Esophagus muscularis mucosa (tissue), 4 donors: Measurements from ENCODE around the gene RINT1. TPM values are rescaled to one million over a fixed set of nuclear protein-coding genes. Genes with fewer than 3 reads are reported as not detected.
"Not testable (repeated sequence)": the region's sequence is repeated elsewhere in the genome, so short reads cannot be mapped to it uniquely, and the experiment has no call there.

Experiments used
- DNase-seq: peaks from one replicate; pipeline ENCODE4 v3.0.0-alpha.2; 2017; ENCODE audit errors: extremely low spot score
- H3K27ac ChIP-seq, 4 donors: fragments of 200-600 bp; sonication (generic); replicated peaks in 1 of 4; 1 replicate in 3 of 4; 2 replicates in 1 of 4; pipeline ENCODE4 v1.5.1; 2016 to 2019; ENCODE audit warnings: mild to moderate bottlenecking in 1 of 4
- H3K27me3 ChIP-seq, 4 donors: fragments of 200-600 bp; sonication (generic); one replicate each; pipeline versions ENCODE4 v1.5.1 to v1.6.0; 2016 to 2019
- H3K36me3 ChIP-seq, 4 donors: fragments of 200-600 bp; sonication (generic); one replicate each; pipeline ENCODE4 v1.5.1; 2016 to 2019
- H3K4me1 ChIP-seq, 4 donors: fragments of 200-600 bp; sonication (generic); one replicate each; pipeline ENCODE4 v1.5.1; 2016 to 2019
- H3K4me3 ChIP-seq, 4 donors: fragments of 200-600 bp; sonication (generic); 1 replicate in 2 of 4; 2 replicates in 2 of 4; pipeline ENCODE4 v1.5.1; 2016 to 2019; ENCODE audit warnings: mild to moderate bottlenecking in 4 of 4, moderate library complexity in 1 of 4
- H3K9me3 ChIP-seq, 4 donors: fragments of 200-600 bp; sonication (generic); 1 replicate in 3 of 4; 2 replicates in 1 of 4; pipeline ENCODE4 v1.5.1; 2016 to 2019
- EP300 ChIP-seq: sonication (generic); formaldehyde crosslinking; IDR thresholded peaks from one replicate; pipeline ENCODE4 v1.6.1; 2017; ENCODE audit warnings: antibody characterized with exemption
- POLR2A ChIP-seq: fragments of 450-650 bp; IDR thresholded peaks from one replicate; pipeline ENCODE4 v1.6.1; 2017; ENCODE audit warnings: antibody characterized with exemption, moderate library complexity, mild to moderate bottlenecking, low read depth
- POLR2AphosphoS5 ChIP-seq, 2 donors: sonication (generic); formaldehyde crosslinking; IDR thresholded peaks; one replicate each; pipeline ENCODE4 v1.6.1; 2017; ENCODE audit warnings: antibody characterized with exemption in 2 of 2
- WGBS: methylation state at CpG from one replicate; pipeline ENCODE4 v1.1.5; 2018; 5-methylcytosine and 5-hydroxymethylcytosine counted together
- intact Hi-C: fragments of 100-400 bp; cut with DNase I; formaldehyde crosslinking; loops from one replicate; pipeline ENCODE4 v1.15.1; 2023
- total RNA-seq, 4 donors: library from RNA; depleted of rRNA; stranded (reverse); fragments of >200 nt; gene quantifications; one replicate each; pipeline versions ENCODE4 v1.1.0 to v1.2.1, GENCODE V29; 2016
- TF ChIP-seq, protein P1 (sequence below), 3 experiments: fragments of 200-600 bp in 2 of 3; fragments of 450-650 bp in 1 of 3; sonication (generic) in 2 of 3; IDR thresholded peaks; one replicate each; pipeline ENCODE4 v1.5.1; 2017 to 2019; ENCODE audit warnings: antibody characterized with exemption in 3 of 3, mild to moderate bottlenecking in 2 of 3, moderate library complexity in 1 of 3

The RINT1 gene
- total RNA-seq, 4 donors from 2014 or later = 9.1 to 11.5 (median 9.8) TPM

DNA sequence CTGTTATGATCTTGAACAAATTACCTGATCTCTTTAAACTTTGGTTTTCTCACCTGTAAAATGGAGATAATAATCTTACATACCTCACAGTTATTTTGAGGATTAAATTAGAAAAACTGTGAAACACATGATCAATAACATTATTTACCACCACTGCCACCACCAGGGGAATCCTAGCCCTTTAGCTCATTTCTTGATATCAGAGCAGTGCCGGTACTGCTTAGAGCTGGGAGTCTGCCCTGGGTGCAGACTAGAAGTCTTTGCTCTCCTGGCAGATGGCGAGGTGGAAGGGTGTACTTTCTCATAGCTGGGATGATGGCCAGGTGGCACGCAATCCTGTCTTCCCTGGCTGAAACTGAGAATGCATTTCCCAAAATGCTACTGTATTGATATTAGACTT, 62.0 kb downstream of the RINT1 start:
- peaks cover 0 to 5% (median 2%) of the 10 kb centered on the region in 4 donors for H3K4me1 ChIP-seq
- no peak overlapping the region for H3K27ac ChIP-seq
- intact Hi-C loops = no loop called here
- DNase-seq = no peak
- TF ChIP-seq POLR2A (no peak), POLR2AphosphoS5 (IDR thresholded peaks at IDR 0.05) (no peak), EP300 (no peak)
- TF ChIP-seq, protein P1, sequence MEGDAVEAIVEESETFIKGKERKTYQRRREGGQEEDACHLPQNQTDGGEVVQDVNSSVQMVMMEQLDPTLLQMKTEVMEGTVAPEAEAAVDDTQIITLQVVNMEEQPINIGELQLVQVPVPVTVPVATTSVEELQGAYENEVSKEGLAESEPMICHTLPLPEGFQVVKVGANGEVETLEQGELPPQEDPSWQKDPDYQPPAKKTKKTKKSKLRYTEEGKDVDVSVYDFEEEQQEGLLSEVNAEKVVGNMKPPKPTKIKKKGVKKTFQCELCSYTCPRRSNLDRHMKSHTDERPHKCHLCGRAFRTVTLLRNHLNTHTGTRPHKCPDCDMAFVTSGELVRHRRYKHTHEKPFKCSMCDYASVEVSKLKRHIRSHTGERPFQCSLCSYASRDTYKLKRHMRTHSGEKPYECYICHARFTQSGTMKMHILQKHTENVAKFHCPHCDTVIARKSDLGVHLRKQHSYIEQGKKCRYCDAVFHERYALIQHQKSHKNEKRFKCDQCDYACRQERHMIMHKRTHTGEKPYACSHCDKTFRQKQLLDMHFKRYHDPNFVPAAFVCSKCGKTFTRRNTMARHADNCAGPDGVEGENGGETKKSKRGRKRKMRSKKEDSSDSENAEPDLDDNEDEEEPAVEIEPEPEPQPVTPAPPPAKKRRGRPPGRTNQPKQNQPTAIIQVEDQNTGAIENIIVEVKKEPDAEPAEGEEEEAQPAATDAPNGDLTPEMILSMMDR (IDR thresholded peaks at IDR 0.05) = no peak
- H3K4me3 ChIP-seq = no peak overlapping the region
- no peaks in the 10 kb centered on the region for H3K36me3 ChIP-seq
- no peaks in the 10 kb centered on the region for H3K27me3 ChIP-seq
- no peaks in the 10 kb centered on the region for H3K9me3 ChIP-seq
- WGBS = 63% methylated on average over 3 of the region's 3 CpGs

DNA sequence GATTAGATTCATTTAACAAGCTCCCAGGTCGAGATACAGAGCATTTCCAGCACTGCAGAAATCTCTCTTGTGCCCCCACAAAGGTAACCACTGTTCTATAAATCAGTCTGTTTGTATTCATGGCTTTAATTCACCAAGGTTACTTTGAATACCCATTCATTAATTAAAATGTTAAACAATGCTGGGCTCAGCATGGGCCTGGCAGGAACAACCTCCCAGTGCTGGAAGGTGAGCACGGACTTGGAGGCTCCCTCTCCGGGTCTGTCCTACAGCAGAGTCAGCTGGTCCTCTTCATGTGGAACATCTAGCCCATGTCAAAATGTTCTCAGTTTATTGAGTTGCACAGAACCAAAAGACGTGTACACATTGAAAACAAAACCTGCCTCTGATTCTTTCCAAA, 64.9 kb downstream of the RINT1 start:
- Histone ChIP-seq H3K4me3 (no peak overlapping the region), H3K4me1 (no peaks in the 10 kb centered on the region), H3K9me3 (no peaks in the 10 kb centered on the region), H3K27ac (no peak overlapping the region), H3K36me3 (no peaks in the 10 kb centered on the region), H3K27me3 (no peaks in the 10 kb centered on the region)
- no peak for TF ChIP-seq POLR2A
- no peak for TF ChIP-seq EP300
- TF ChIP-seq, protein P1 (IDR thresholded peaks at IDR 0.05) = no peak
- TF ChIP-seq POLR2AphosphoS5 (IDR thresholded peaks at IDR 0.05) = no peak
- DNase-seq = no peak
- 58% methylated on average over 4 of the region's 4 CpGs for WGBS
- intact Hi-C loops = no loop called here

DNA sequence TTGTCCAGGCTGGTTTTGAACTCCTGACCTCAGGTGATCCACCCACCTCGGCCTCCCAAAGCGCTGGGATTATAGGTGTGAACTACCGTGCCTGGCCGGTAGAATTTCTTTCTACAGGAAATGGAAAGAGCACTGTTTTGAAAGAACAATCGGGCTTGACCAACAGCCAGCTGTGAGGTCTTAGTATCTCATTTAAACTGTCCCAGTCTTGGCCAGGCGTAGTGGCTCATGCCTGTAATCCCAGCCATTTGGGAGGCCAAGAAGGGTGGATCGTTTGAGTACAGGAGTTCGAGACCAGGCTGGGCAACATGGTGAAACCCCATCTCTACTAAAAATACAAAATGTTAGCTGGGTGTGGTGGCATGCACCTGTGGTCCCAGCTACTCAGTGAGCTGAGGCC, 67.1 kb downstream of the RINT1 start:
- H3K36me3 ChIP-seq, H3K9me3 ChIP-seq, intact Hi-C loops, DNase-seq, H3K27ac ChIP-seq, H3K4me1 ChIP-seq, H3K27me3 ChIP-seq, H3K4me3 ChIP-seq: not testable (repeated sequence)
- WGBS = 94% methylated on average over 6 of the region's 8 CpGs

DNA sequence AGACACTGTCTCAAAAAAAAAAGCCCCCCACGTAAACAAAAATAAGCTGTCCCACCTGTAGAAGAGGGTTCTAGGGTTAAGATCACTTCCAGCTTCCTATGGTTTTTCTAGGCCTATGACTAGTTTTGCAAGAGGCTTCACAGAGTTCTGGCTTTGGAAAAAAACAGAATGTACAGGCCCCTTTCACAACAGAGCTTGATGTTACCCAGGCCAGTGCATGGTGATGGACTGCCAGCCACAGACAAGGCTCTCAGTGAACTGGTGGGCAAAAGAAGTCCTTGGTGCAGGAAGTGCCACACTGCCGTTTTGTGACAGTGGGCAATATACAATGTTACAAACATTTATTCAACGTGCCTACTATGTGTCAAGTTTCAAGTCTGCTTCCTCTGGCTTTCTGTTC, 67.5 kb downstream of the RINT1 start:
- intact Hi-C loops = no loop called here
- Histone ChIP-seq H3K27ac (no peak overlapping the region), H3K4me3 (no peak overlapping the region), H3K36me3 (no peaks in the 10 kb centered on the region), H3K9me3 (no peaks in the 10 kb centered on the region), H3K4me1 (no peaks in the 10 kb centered on the region), H3K27me3 (no peaks in the 10 kb centered on the region)
- 78% methylated on average over 3 of the region's 3 CpGs for WGBS
- TF ChIP-seq POLR2AphosphoS5 (IDR thresholded peaks at IDR 0.05) = no peak
- DNase-seq = no peak

DNA sequence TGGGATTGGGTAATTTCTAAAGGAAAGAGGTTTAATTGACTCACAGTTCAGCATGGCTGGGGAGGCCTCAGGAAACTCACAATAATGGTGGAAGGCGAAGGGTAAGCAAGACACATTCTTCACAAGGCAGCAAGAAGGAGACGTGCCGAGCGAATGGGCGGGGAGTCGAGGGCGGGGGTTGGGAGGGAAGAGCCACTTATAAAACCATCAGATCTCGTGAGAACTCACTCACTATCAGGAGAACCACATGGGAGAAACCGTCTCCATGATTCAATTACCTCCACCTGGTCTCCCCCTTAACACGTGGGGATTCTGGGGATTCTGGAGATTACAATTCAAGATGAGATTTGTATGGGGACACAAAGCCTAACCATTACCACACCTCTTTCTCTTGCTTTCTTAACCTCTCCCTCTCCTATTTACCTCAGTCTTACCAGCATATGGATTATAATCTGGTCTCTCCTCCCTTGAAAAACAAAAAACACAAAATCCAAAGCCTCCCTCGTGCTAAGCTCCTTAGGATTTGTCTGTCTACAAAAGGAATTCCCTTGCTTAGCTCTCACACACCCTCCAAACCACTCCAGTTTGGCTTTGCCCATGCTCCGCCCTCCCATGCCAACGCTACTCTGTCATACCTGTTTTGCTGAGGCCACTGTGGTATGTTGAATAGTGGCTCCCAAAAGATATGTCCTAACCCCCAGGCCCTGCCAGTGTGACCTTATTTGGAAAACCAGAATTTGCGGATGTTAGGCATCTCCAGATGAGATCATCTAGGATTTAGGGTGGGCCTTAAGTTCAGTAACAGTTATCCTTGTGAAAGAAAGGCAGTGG, 68.9 kb downstream of the RINT1 start:
- DNase-seq = no peak
- TF ChIP-seq EP300 (no peak), POLR2A (no peak), POLR2AphosphoS5 (IDR thresholded peaks at IDR 0.05) (no peak)
- TF ChIP-seq, protein P1 (IDR thresholded peaks at IDR 0.05) = no peak
- Histone ChIP-seq H3K27me3 (no peaks in the 10 kb centered on the region), H3K36me3 (no peaks in the 10 kb centered on the region), H3K27ac (no peak overlapping the region), H3K9me3 (no peaks in the 10 kb centered on the region), H3K4me3 (no peak overlapping the region), H3K4me1 (no peaks in the 10 kb centered on the region)
- intact Hi-C loops = no loop called here
- WGBS = 84% methylated on average over 14 of the region's 14 CpGs
